HEK293T (cell line): ENCODE data around the gene RNF25.

Experiments
- ARNT ChIP-seq: fragments of 450-650 bp; IDR thresholded peaks from 2 replicates; pipeline ENCODE4 v1.6.1; 2017; ENCODE audit warnings: mild to moderate bottlenecking
- FOXK2 ChIP-seq: fragments of 450-650 bp; IDR thresholded peaks from 2 replicates; pipeline ENCODE4 v1.6.1; 2016; ENCODE audit warnings: mild to moderate bottlenecking
- FOXM1 ChIP-seq: fragments of 450-650 bp; IDR thresholded peaks from 2 replicates; pipeline ENCODE4 v1.6.1; 2017; ENCODE audit warnings: mild to moderate bottlenecking, borderline replicate concordance
- NFRKB ChIP-seq: fragments of 450-650 bp; IDR thresholded peaks from 2 replicates; pipeline ENCODE4 v1.6.1; 2016; ENCODE audit warnings: mild to moderate bottlenecking, moderate library complexity
- SP1 ChIP-seq: fragments of 450-650 bp; IDR thresholded peaks from 2 replicates; pipeline ENCODE4 v1.6.1; 2017

DNA sequence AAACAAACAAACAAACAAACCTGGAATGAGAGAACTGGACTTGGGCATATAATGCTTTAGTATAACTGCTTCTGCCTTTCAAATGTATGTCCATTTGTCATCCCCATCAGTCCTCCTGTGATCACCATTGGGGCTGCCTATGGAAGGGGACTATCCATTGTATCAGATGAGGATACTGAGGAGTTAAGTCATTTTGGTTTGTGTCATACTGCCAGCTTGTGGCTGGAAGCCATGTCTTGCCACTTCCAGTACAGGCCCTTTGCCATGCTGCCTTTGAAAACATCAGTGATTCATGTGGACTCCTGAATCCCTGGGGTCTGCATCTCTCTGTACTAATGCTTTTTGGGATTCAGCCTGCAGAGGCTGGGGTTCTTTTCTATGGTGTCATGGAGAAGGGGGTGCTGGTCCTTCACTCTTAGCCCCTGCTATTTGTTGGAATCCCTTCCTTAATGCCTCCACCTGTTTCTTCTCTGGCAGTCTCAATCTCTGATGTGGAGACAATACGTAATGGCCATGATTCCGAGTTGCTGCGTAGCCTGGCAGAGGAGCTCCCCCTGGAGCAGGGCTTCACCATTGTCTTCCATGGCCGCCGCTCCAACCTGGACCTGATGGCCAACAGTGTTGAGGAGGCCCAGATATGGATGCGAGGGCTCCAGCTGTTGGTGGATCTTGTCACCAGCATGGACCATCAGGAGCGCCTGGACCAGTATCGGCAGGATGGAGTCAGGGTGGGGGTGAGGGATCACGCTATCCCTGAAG is 53.5 kb downstream of the RNF25 start:
- TF ChIP-seq NFRKB, result no peak
- no peak for TF ChIP-seq FOXK2
- TF ChIP-seq ARNT, result no peak
- no peak for TF ChIP-seq FOXM1
- TF ChIP-seq SP1, result no peak
